ENCODE results near the gene CHIA.
A peak's percentile ranks its signal among the peaks of the same experiment; 100 is the strongest.
"Not testable (repeated sequence)": the region's sequence is repeated elsewhere in the genome, so short reads cannot be mapped to it uniquely, and the experiment has no call there.

CHIA gene

DNA sequence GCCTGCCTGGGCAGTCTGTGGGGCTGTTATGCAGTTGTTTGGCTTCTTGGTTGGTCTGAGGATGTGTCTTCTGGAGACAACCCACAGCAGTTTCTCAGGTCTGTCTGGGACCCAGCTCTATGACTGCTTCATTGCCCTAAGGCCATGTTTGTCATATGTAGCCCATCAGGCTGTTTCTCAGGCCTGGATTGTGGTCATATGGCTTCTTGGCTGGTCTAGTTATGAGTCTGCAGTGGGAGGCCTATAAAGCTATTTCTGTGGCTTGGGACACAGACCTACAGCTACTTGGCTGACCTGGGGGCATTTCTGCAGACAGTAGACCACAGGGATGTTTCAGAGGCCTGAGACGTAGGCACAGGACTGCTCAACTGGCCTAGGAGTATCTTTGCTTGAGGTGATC, 41.5 kb downstream of the CHIA start:
- CTCF ChIA-PET, result interaction anchor here (0.5 to 1.6 kb wide), 2 partner anchors 109 to 114 kb away, joined by 3 read pairs; no protein-coding TSS in a partner anchor
- TF ChIP-seq, protein P1, sequence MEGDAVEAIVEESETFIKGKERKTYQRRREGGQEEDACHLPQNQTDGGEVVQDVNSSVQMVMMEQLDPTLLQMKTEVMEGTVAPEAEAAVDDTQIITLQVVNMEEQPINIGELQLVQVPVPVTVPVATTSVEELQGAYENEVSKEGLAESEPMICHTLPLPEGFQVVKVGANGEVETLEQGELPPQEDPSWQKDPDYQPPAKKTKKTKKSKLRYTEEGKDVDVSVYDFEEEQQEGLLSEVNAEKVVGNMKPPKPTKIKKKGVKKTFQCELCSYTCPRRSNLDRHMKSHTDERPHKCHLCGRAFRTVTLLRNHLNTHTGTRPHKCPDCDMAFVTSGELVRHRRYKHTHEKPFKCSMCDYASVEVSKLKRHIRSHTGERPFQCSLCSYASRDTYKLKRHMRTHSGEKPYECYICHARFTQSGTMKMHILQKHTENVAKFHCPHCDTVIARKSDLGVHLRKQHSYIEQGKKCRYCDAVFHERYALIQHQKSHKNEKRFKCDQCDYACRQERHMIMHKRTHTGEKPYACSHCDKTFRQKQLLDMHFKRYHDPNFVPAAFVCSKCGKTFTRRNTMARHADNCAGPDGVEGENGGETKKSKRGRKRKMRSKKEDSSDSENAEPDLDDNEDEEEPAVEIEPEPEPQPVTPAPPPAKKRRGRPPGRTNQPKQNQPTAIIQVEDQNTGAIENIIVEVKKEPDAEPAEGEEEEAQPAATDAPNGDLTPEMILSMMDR (conservative IDR thresholded peaks at IDR 0.05; ENCODE audit: low read depth), result no peak
- POLR2A ChIA-PET (ENCODE audit: low non-redundant PET), result no interaction called here
- H3K27ac ChIP-seq, result no peak overlapping the region
- no peak for DNase-seq (ENCODE audit: low spot score)

DNA sequence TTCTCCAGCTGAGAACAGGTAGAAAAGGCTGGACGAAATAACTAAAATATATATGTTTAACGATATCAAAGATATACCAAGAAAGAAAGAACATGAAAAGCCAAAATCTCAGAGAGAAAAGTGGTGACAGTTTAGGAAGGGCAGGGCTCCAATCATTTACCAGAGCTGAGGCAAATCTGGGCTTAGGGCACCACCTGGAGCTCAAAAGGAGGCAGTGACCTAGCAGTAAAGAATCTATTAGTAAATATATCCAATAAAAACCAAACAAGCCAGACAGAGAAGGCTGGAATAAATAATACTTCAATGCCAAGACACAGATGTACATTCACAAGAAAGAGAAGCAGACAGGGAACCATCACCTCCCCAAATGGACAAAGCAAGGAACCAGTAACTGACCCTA, 43.5 kb downstream of the CHIA start:
- ChIA-PET POLR2A (ENCODE audit: low non-redundant PET) (no interaction called here), CTCF (interaction anchor here (0.6 to 1.3 kb wide), 7 partner anchors 30 to 116 kb away, joined by 3 to 4 read pairs (median 3); no protein-coding TSS in a partner anchor)
- no peak overlapping the region for H3K27ac ChIP-seq
- TF ChIP-seq, protein P1 (conservative IDR thresholded peaks at IDR 0.05; ENCODE audit: low read depth), result no peak
- peak; percentile 49 for DNase-seq (ENCODE audit: low spot score)

DNA sequence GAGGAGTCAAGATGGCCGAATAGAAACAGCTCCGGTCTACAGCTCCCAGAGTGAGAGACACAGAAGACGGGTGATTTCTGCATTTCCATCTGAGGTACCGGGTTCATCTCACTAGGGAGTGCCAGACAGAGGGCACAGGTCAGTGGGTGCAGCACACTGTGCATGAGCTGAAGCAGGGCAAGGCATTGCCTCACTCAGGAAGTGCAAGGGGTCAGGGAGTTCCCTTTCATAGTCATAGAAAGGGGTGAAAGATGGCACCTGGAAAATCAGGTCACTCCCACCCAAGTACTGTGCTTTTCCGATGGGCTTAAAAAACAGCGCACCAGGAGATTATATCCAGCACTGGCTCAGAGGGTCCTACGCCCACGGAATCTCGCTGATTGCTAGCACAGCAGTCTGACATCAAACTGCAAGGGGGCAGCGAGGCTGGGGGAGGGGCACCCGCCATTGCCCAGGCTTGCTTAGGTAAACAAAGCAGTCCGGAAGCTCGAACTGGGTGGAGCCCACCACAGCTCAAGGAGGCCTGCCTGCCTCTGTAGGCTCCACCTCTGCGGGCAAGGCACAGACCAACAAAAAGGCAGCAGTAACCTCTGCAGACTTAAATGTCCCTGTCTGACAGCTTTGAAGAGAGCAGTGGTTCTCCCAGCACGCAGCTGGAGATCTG, 44.7 kb downstream of the CHIA start:
- H3K27ac ChIP-seq; CTCF ChIA-PET; DNase-seq (ENCODE audit: low spot score); POLR2A ChIA-PET (ENCODE audit: low non-redundant PET): not testable (repeated sequence)

DNA sequence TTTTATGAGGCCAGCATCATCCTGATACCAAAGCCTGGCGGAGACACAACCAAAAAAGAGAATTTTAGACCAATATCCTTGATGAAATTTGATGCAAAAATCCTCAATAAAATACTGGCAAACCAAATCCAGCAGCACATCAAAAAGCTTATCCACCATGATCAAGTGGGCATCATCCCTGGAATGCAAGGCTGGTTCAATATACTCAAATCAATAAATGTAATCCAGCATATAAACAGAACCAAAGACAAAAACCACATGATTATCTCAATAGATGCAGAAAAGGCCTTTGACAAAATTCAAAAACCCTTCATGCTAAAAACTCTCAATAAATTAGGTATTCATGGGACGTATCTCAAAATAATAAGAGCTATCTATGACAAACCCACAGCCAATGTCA, 48.2 kb downstream of the CHIA start:
- CTCF ChIA-PET, result not testable (repeated sequence)

GRCh38 chr1:111346089-111346885, 55.6 kb downstream of the CHIA start:
- DNase-seq (ENCODE audit: low spot score), result peak; percentile 78
- TF ChIP-seq, protein P1 (conservative IDR thresholded peaks at IDR 0.05; ENCODE audit: low read depth), result no peak
- ChIA-PET CTCF (interaction anchor here (0.7 to 1.1 kb wide), 3 partner anchors 23 to 124 kb away, joined by 3 to 4 read pairs (median 4); no protein-coding TSS in a partner anchor), POLR2A (ENCODE audit: low non-redundant PET) (interaction anchor here (0.5 to 0.6 kb wide), 2 partner anchors 128 to 1193 kb away, joined by 3 to 5 read pairs; no protein-coding TSS in a partner anchor)
- H3K27ac ChIP-seq, result peak overlapping the region; percentile 43

More for the DNA sequence above, 48.2 kb downstream of the CHIA start:
- POLR2A ChIA-PET (ENCODE audit: low non-redundant PET); H3K27ac ChIP-seq; DNase-seq (ENCODE audit: low spot score): not testable (repeated sequence)

- H3K27ac ChIP-seq, result no peak overlapping the region
- CTCF ChIA-PET, result interaction anchor here (0.6 to 1.1 kb wide), 2 partner anchors 22 to 423 kb away, joined by 3 read pairs; no protein-coding TSS in a partner anchor
- POLR2A ChIA-PET (ENCODE audit: low non-redundant PET), result interaction anchor here (0.6 kb wide), 1 partner anchor 129 kb away, joined by 5 read pairs; no protein-coding TSS in a partner anchor
- TF ChIP-seq, protein P1 (conservative IDR thresholded peaks at IDR 0.05; ENCODE audit: low read depth), result no peak
- no peak for DNase-seq (ENCODE audit: low spot score)
Observed at GRCh38 chr1:111347026-111347425, 56.4 kb downstream of the CHIA start.

GRCh38 chr1:111351700-111352099, 61.0 kb downstream of the CHIA start:
- ChIA-PET CTCF (interaction anchor here (0.6 kb wide), 1 partner anchor 1568 kb away, joined by 3 read pairs; no protein-coding TSS in a partner anchor), POLR2A (ENCODE audit: low non-redundant PET) (no interaction called here)
- no peak overlapping the region for H3K27ac ChIP-seq
- TF ChIP-seq, protein P1 (conservative IDR thresholded peaks at IDR 0.05; ENCODE audit: low read depth), result no peak
- no peak for DNase-seq (ENCODE audit: low spot score)

Measured in RWPE1 (cell line).